ENCODE measurements around the gene BPTF. TPM values are rescaled to one million over a fixed set of nuclear protein-coding genes. Genes with fewer than 3 reads are reported as not detected.

BPTF gene
- 22.2 and 22.4 TPM in 2 replicates for total RNA-seq

GRCh38 chr17:67824735-67825626 is at the start of gene BPTF:
TSS of gene BPTF (plus strand) at chr17:67825503. CDS start at chr17:67825725, 222 bp downstream.

GRCh38 chr17:67996301-67997171 is 171.2 kb downstream of the BPTF start, which contains the start of gene C17orf58:
TSS of gene C17orf58 (minus strand) at chr17:67996469. CDS start at chr17:67996198, 271 bp downstream.

Other genes with a start within 250 kb of the BPTF start
- 28.4 and 33.2 TPM in 2 replicates for gene NOL11, start 107.6 kb upstream of the BPTF start, total RNA-seq
- gene C17orf58, start 171.0 kb downstream of the BPTF start, total RNA-seq: 9.6 and 10.6 TPM in 2 replicates
- gene KPNA2, start 210.2 kb downstream of the BPTF start, total RNA-seq: 17.9 and 58.6 TPM in 2 replicates